SK-N-SH (cell line): ENCODE results near the gene STK35. TPM values are rescaled to one million over a fixed set of nuclear protein-coding genes. Genes with fewer than 3 reads are reported as not detected.

Experiments
- CTCF ChIA-PET: fragments of 300-600, 350-600 bp; formaldehyde crosslinking; extraction: SDS; loops from one replicate; lab custom pipeline; 2021; lab: Yijun Ruan, JAX
- POLR2A ChIA-PET: fragments of 350-600 bp; sonication (Branson Sonifier 250); formaldehyde crosslinking; extraction: SDS; loops from one replicate; lab custom pipeline; 2020; ENCODE audit warnings: antibody characterized with exemption, inconsistent platforms; lab: Yijun Ruan, JAX
- DNase-seq: peaks from one replicate; pipeline ENCODE4 v3.0.0; 2012
- H2AFZ ChIP-seq: fragments of 200-600 bp; sonication (generic); 2 replicates; pipeline ENCODE4 v1.8.1; 2016; ENCODE audit warnings: antibody characterized with exemption, mild to moderate bottlenecking, low read depth
- H3F3A ChIP-seq: fragments of 200-600 bp; sonication (generic); replicated peaks from 2 replicates; pipeline ENCODE3; 2016; ENCODE audit warnings: antibody characterized with exemption, mild to moderate bottlenecking; ENCODE audit not compliant: insufficient read depth
- H3K27ac ChIP-seq, 2 experiments: fragments of 200-500 bp in 1 of 2; fragments of 200-600 bp in 1 of 2; sonication (Bioruptor generic) in 1 of 2; sonication (generic), shearing (Covaris generic) in 1 of 2; 2 replicates each; pipeline versions ENCODE4 v1.5.1 to v1.6.1; 2014 to 2016; ENCODE audit warnings: low read depth in 2 of 2, inconsistent platforms in 1 of 2, low read length in 1 of 2, mild to moderate bottlenecking in 1 of 2, mixed read lengths in 1 of 2
- H3K27me3 ChIP-seq: fragments of 200-600 bp; sonication (generic), shearing (Covaris generic); 2 replicates; pipeline ENCODE4 v1.6.1; 2016; ENCODE audit warnings: mixed run types; ENCODE audit not compliant: insufficient read depth
- H3K36me3 ChIP-seq, 2 experiments: fragments of 200-500 bp in 1 of 2; fragments of 200-600 bp in 1 of 2; sonication (Bioruptor generic) in 1 of 2; sonication (generic) in 1 of 2; replicated peaks in 1 of 2; 2 replicates each; pipeline versions ENCODE3 to v1.5.1; 2014 to 2016; ENCODE audit warnings: low read length in 1 of 2, mild to moderate bottlenecking in 1 of 2; ENCODE audit not compliant: insufficient read depth in 2 of 2, control insufficient read depth in 1 of 2
- H3K4me1 ChIP-seq, 2 experiments: fragments of 200-500 bp in 1 of 2; fragments of 200-600 bp in 1 of 2; sonication (Bioruptor generic) in 1 of 2; sonication (generic), shearing (Covaris generic) in 1 of 2; 2 replicates each; pipeline versions ENCODE4 v1.5.1 to v1.6.1; 2014 to 2016; ENCODE audit warnings: low read depth in 1 of 2, low read length in 1 of 2, mixed run types in 1 of 2; ENCODE audit not compliant: insufficient read depth in 2 of 2, control insufficient read depth in 1 of 2
- H3K4me2 ChIP-seq: fragments of 200-600 bp; sonication (generic), shearing (Covaris generic); 2 replicates; pipeline ENCODE4 v1.6.1; 2017; ENCODE audit warnings: mixed run types
- H3K4me3 ChIP-seq, 2 experiments: fragments of 200-500 bp in 1 of 2; fragments of 200-600 bp in 1 of 2; sonication (Bioruptor generic) in 1 of 2; sonication (generic), shearing (Covaris generic) in 1 of 2; 2 replicates each; pipeline versions ENCODE4 v1.5.1 to v1.8.1; 2014 to 2016; ENCODE audit warnings: low read depth in 2 of 2, inconsistent platforms in 1 of 2, low read length in 1 of 2, mild to moderate bottlenecking in 1 of 2, mixed read lengths in 1 of 2, moderate library complexity in 1 of 2
- H3K79me2 ChIP-seq: fragments of 200-600 bp; sonication (generic); 2 replicates; pipeline ENCODE4 v1.8.1; 2017; ENCODE audit warnings: mild to moderate bottlenecking; ENCODE audit not compliant: insufficient read depth
- H3K9ac ChIP-seq: fragments of 200-600 bp; sonication (generic); 2 replicates; pipeline ENCODE4 v1.6.1; 2017; ENCODE audit warnings: mixed run types
- H3K9me2 ChIP-seq: fragments of 200-600 bp; sonication (generic); 2 replicates; pipeline ENCODE4 v1.6.1; 2017; ENCODE audit warnings: mixed run types
- H3K9me3 ChIP-seq: fragments of 200-600 bp; sonication (generic); 2 replicates; pipeline ENCODE4 v1.6.1; 2017; ENCODE audit warnings: mixed run types, mild to moderate bottlenecking, moderate library complexity
- H4K20me1 ChIP-seq: fragments of 200-600 bp; sonication (generic); 2 replicates; pipeline ENCODE4 v1.6.1; 2017; ENCODE audit warnings: mild to moderate bottlenecking, mixed run types; ENCODE audit not compliant: insufficient read depth
- CTCF ChIP-seq: fragments of 200-600 bp; sonication (generic); IDR thresholded peaks from 2 replicates; pipeline ENCODE4 v1.6.1; 2017; ENCODE audit warnings: antibody characterized with exemption, mild to moderate bottlenecking, moderate library complexity
- EZH2phosphoT487 ChIP-seq: fragments of 200-600 bp; sonication (generic); IDR thresholded peaks from 2 replicates; pipeline ENCODE4 v1.6.1; 2017; ENCODE audit warnings: low read depth, mixed run types, mild to moderate bottlenecking, antibody characterized with exemption, moderate library complexity, borderline replicate concordance
- FOXJ3 ChIP-seq: sonication (generic); formaldehyde crosslinking; IDR thresholded peaks from 2 replicates; pipeline ENCODE4 v1.5.1; 2020; ENCODE audit warnings: mild to moderate bottlenecking, missing genetic modification reagents
- IRF3 ChIP-seq: fragments of 150-350 bp; IDR thresholded peaks from 2 replicates; pipeline ENCODE4 v1.6.1; 2016; ENCODE audit warnings: mild to moderate bottlenecking, low read depth, low read length
- MAX ChIP-seq: IDR thresholded peaks from 2 replicates; pipeline ENCODE4 v1.4.0; 2012; ENCODE audit warnings: low read depth
- NRF1 ChIP-seq: IDR thresholded peaks from 2 replicates; pipeline ENCODE4 v1.6.1; 2012; ENCODE audit warnings: low read depth, mild to moderate bottlenecking, low read length
- PBX3 ChIP-seq: IDR thresholded peaks from 2 replicates; pipeline ENCODE4; 2012
- RAD21 ChIP-seq: IDR thresholded peaks from 2 replicates; pipeline ENCODE4 v1.6.1; 2012; ENCODE audit warnings: mild to moderate bottlenecking, low read length
- RXRA ChIP-seq: IDR thresholded peaks from 2 replicates; pipeline ENCODE4 v1.4.0; 2012; ENCODE audit warnings: low read depth, mild to moderate bottlenecking, borderline replicate concordance
- SIN3A ChIP-seq: IDR thresholded peaks from 2 replicates; pipeline ENCODE4 v1.6.1; 2012; ENCODE audit warnings: low read depth, mild to moderate bottlenecking, low read length, moderate library complexity, borderline replicate concordance
- SMC3 ChIP-seq: IDR thresholded peaks from 2 replicates; pipeline ENCODE4 v1.6.1; 2012; ENCODE audit warnings: low read depth, low read length, improper control_type of control experiment
- TAF1 ChIP-seq: IDR thresholded peaks from 2 replicates; pipeline ENCODE4 v1.6.1; 2012; ENCODE audit warnings: low read depth, mild to moderate bottlenecking, low read length, moderate library complexity, borderline replicate concordance
- TCF12 ChIP-seq: IDR thresholded peaks from 2 replicates; pipeline ENCODE4 v1.4.0; 2012
- TEAD4 ChIP-seq: IDR thresholded peaks from 2 replicates; pipeline ENCODE4 v1.4.0; 2012; ENCODE audit warnings: mild to moderate bottlenecking, borderline replicate concordance; ENCODE audit not compliant: insufficient read depth
- YY1 ChIP-seq: IDR thresholded peaks from 2 replicates; pipeline ENCODE4 v1.4.0; 2012; ENCODE audit warnings: low read depth, mild to moderate bottlenecking
- WGBS: methylation state at CpG from one replicate; pipeline ENCODE4 v1.1.6; 2017; ENCODE audit warnings: low lambda C conversion rate; 5-methylcytosine and 5-hydroxymethylcytosine counted together
- polyA plus RNA-seq, 3 experiments: library from polyadenylated mRNA; depleted of rRNA; stranded (reverse); fragments of >200 nt; gene quantifications; 2 replicates each; pipeline ENCODE4 v1.2.3, GENCODE V29; 2012

The STK35 gene
- polyA plus RNA-seq, 1 of the 3 experiments (the other 2 are of a cell fraction): 6.7 TPM

GRCh38 chr20:2142649-2143048 lies 41.0 kb downstream of the STK35 start:
- H3K36me3 ChIP-seq: peaks cover 0 to 31% of the 10 kb centered on the region in 2 experiments
- no peaks in the 10 kb centered on the region for H3K9me2 ChIP-seq
- peaks cover 6% of the 10 kb centered on the region for H3F3A ChIP-seq
- no peak for TF ChIP-seq RAD21
- no peak for TF ChIP-seq SMC3
- no peak for TF ChIP-seq YY1
- TF ChIP-seq TAF1: no peak
- TF ChIP-seq MAX: no peak
- no peak for TF ChIP-seq EZH2phosphoT487
- no peak for TF ChIP-seq CTCF
- TF ChIP-seq IRF3: no peak
- no peak for TF ChIP-seq TCF12
- TF ChIP-seq PBX3: no peak
- no peaks in the 10 kb centered on the region for H3K27me3 ChIP-seq
- peaks cover 56% of the 10 kb centered on the region for H3K79me2 ChIP-seq
- H2AFZ ChIP-seq: no peak overlapping the region
- no peak overlapping the region for H3K4me3 ChIP-seq
- H3K27ac ChIP-seq: no peak overlapping the region
- ChIA-PET POLR2A (no interaction called here), CTCF (interaction anchor here (1.5 to 1.6 kb wide), 2 partner anchors 30 to 176 kb away, joined by 3 to 4 read pairs; no protein-coding TSS in a partner anchor)
- H4K20me1 ChIP-seq: peaks cover 24% of the 10 kb centered on the region
- H3K9me3 ChIP-seq: no peaks in the 10 kb centered on the region
- H3K9ac ChIP-seq: no peak overlapping the region
- DNase-seq: no peak
- WGBS: 100% methylated on average over 6 of the region's 6 CpGs
- H3K4me1 ChIP-seq: peaks cover 10 to 16% of the 10 kb centered on the region in 2 experiments; a peak in 3 of 4 replicates
- no peak overlapping the region for H3K4me2 ChIP-seq

GRCh38 chr20:2143594-2143993 lies 42.0 kb downstream of the STK35 start:
- no peaks in the 10 kb centered on the region for H3F3A ChIP-seq
- H3K9ac ChIP-seq: no peak overlapping the region
- peaks cover 49% of the 10 kb centered on the region; the same call in 1 of the 2 replicates for H3K79me2 ChIP-seq
- H3K9me2 ChIP-seq: no peaks in the 10 kb centered on the region
- no peaks in the 10 kb centered on the region for H3K9me3 ChIP-seq
- peaks cover 0 to 34% of the 10 kb centered on the region in 2 experiments for H3K36me3 ChIP-seq
- no peak overlapping the region for H3K4me3 ChIP-seq
- WGBS: 97% methylated on average over 10 of the region's 10 CpGs
- H3K27me3 ChIP-seq: no peaks in the 10 kb centered on the region
- H4K20me1 ChIP-seq: peaks cover 15% of the 10 kb centered on the region
- ChIA-PET POLR2A (no interaction called here), CTCF (interaction anchor here (0.8 to 1.6 kb wide), 3 partner anchors 19 to 177 kb away, joined by 3 to 4 read pairs (median 3); no protein-coding TSS in a partner anchor)
- TF ChIP-seq CTCF (no peak), RXRA (no peak), EZH2phosphoT487 (no peak), FOXJ3 (no peak), NRF1 (no peak), SIN3A (no peak), TAF1 (no peak), TEAD4 (no peak)
- H3K4me1 ChIP-seq: peaks cover 7 to 10% of the 10 kb centered on the region in 2 experiments; a peak in 2 of 4 replicates
- no peak overlapping the region for H2AFZ ChIP-seq
- H3K4me2 ChIP-seq: no peak overlapping the region
- DNase-seq: no peak
- no peak overlapping the region for H3K27ac ChIP-seq
